HL-60 (cell line): ENCODE measurements around the gene ATP10B.
"Not testable (repeated sequence)": the region's sequence is repeated elsewhere in the genome, so short reads cannot be mapped to it uniquely, and the experiment has no call there.

Experiments
- DNase-seq, 2 experiments: peaks; one replicate each; pipeline ENCODE4 v3.0.0-alpha.2; 2010 to 2020; ENCODE audit warnings: low read depth in 1 of 2, low spot score in 1 of 2
- H3K27ac ChIP-seq: fragments of 250-450 bp; sonication (Bioruptor Pico); replicated peaks from 2 replicates; pipeline ENCODE4 v1.5.1; 2020; ENCODE audit warnings: mild to moderate bottlenecking, moderate library complexity
- H3K27me3 ChIP-seq: fragments of 250-450 bp; sonication (Bioruptor Pico); 2 replicates; pipeline ENCODE4 v1.5.1; 2021; ENCODE audit warnings: mild to moderate bottlenecking, moderate library complexity; ENCODE audit not compliant: insufficient read depth, poor library complexity, severe bottlenecking
- H3K4me3 ChIP-seq: replicated peaks from 2 replicates; pipeline ENCODE4 v1.5.1; 2011; ENCODE audit warnings: mild to moderate bottlenecking, control low read depth, low read length; ENCODE audit not compliant: insufficient read depth
- CTCF ChIP-seq: IDR thresholded peaks from one replicate; pipeline ENCODE4 v1.5.1; 2011; ENCODE audit warnings: low read length, control low read depth, inconsistent platforms; ENCODE audit not compliant: insufficient read depth
- GABPA ChIP-seq: IDR thresholded peaks from 2 replicates; pipeline ENCODE4 v1.6.1; 2012; ENCODE audit warnings: low read depth
- POLR2AphosphoS5 ChIP-seq: IDR thresholded peaks from 2 replicates; pipeline ENCODE4 v1.6.1; 2012; ENCODE audit warnings: low read depth
- REST ChIP-seq: IDR thresholded peaks from 2 replicates; pipeline ENCODE4 v1.6.1; 2012; ENCODE audit warnings: low read depth; ENCODE audit not compliant: insufficient replicate concordance
- SPI1 ChIP-seq: IDR thresholded peaks from 2 replicates; pipeline ENCODE4 v1.6.1; 2012; ENCODE audit warnings: low read depth, mild to moderate bottlenecking, borderline replicate concordance
- long read RNA-seq: library from polyadenylated mRNA; unstranded; transcript quantifications from one replicate; pipeline ENCODE4 v2.0.0, GENCODE V29; 2020

Gene ATP10B
- long read RNA-seq: 0 reads

- H3K27ac ChIP-seq: no peak within 1 kb of the TSS
- no peaks in the 10 kb centered on the region for H3K27me3 ChIP-seq
- no peak for DNase-seq
- no peak for TF ChIP-seq GABPA
- TF ChIP-seq REST: no peak
- no peak for TF ChIP-seq CTCF
- no peak for TF ChIP-seq SPI1
- no peak for TF ChIP-seq POLR2AphosphoS5
- no peak within 1 kb of the TSS for H3K4me3 ChIP-seq
Observed at GRCh38 chr5:160852049-160852448, at the start of gene ATP10B. ATP10B (minus strand) TSS chr5:160852211; CDS start chr5:160688074, 164,137 bp downstream.

GRCh38 chr5:160901656-160902055, 49.6 kb upstream of the ATP10B start:
- DNase-seq: no peak
- Histone ChIP-seq H3K27me3 (peaks cover 2% of the 10 kb centered on the region), H3K27ac (no peak overlapping the region), H3K4me3 (no peak overlapping the region)
- TF ChIP-seq SPI1: no peak
- no peak for TF ChIP-seq CTCF
- no peak for TF ChIP-seq REST
- TF ChIP-seq GABPA: no peak
- TF ChIP-seq POLR2AphosphoS5: no peak

GRCh38 chr5:160899735-160900134, 47.7 kb upstream of the ATP10B start:
- TF ChIP-seq CTCF: no peak
- no peak for TF ChIP-seq SPI1
- no peak for TF ChIP-seq GABPA
- no peak for TF ChIP-seq REST
- TF ChIP-seq POLR2AphosphoS5: no peak
- Histone ChIP-seq H3K4me3 (no peak overlapping the region), H3K27ac (no peak overlapping the region), H3K27me3 (no peaks in the 10 kb centered on the region)
- DNase-seq: no peak

- H3K27ac ChIP-seq, H3K27me3 ChIP-seq, DNase-seq, H3K4me3 ChIP-seq: not testable (repeated sequence)
Observed at GRCh38 chr5:160893180-160893964, 41.4 kb upstream of the ATP10B start.
